Pancreas (tissue), 10 donors: ENCODE results near the gene TAF15. TPM values are rescaled to one million over a fixed set of nuclear protein-coding genes. Genes with fewer than 3 reads are reported as not detected.

Experiments used
- ATAC-seq, 4 donors: fragments of 200-7000 bp; cut with Tn5 transposase; one replicate each; pipeline versions ENCODE4 v1.8.0 to v1.9.1; 2020; ENCODE audit warnings: mild to moderate bottlenecking in 4 of 4, moderate library complexity in 4 of 4
- DNase-seq, 6 donors: peaks; one replicate each; pipeline ENCODE4 v3.0.0-alpha.2; 2020
- FAIRE-seq: peaks from 2 replicates; lab custom pipeline; 2012; peaks lifted over from hg19 to GRCh38; lab: Jason Lieb, UNC
- H3K27ac ChIP-seq, 4 donors: fragments of 200-600 bp; sonication (generic); 1 replicate in 3 of 4; 2 replicates in 1 of 4; pipeline versions ENCODE4 v1.5.0 to v1.8.0; 2020
- H3K27me3 ChIP-seq, 4 donors: fragments of 200-600 bp; one replicate each; pipeline ENCODE4 v1.8.0; 2021
- H3K36me3 ChIP-seq, 3 donors: fragments of 200-600 bp; sonication (generic) in 1 of 3; one replicate each; pipeline versions ENCODE4 v1.5.0 to v1.8.0; 2020 to 2021
- H3K4me1 ChIP-seq, 3 donors: fragments of 200-600 bp; one replicate each; pipeline ENCODE4 v1.8.0; 2021
- H3K4me3 ChIP-seq, 4 donors: fragments of 200-600 bp; sonication (generic) in 2 of 4; one replicate each; pipeline versions ENCODE4 v1.5.0 to v1.8.0; 2020 to 2021
- H3K9me3 ChIP-seq, 4 donors: fragments of 200-600 bp; one replicate each; pipeline ENCODE4 v1.8.0; 2021
- CTCF ChIP-seq, 4 donors: fragments of 200-600 bp; sonication (generic) in 3 of 4; IDR thresholded peaks; one replicate each; pipeline versions ENCODE4 v1.5.0 to v1.8.0; 2021; ENCODE audit warnings: antibody characterized with exemption in 4 of 4
- WGBS, 2 donors: extraction: QIAGEN DNeasy Blood & Tissue Kit; methylation state at CpG; one replicate each; pipeline ENCODE4 v1.1.7; 2013; 5-methylcytosine and 5-hydroxymethylcytosine counted together
- intact Hi-C, 3 donors: fragments of 100-400 bp; cut with DNase I; formaldehyde crosslinking; loops; one replicate each; pipeline versions ENCODE4 v1.11.1 to v1.14.2; 2022
- polyA plus RNA-seq, 2 donors: library from polyadenylated mRNA; stranded (reverse); fragments of 200-250 nt; gene quantifications; one replicate each; pipeline ENCODE4 v1.2.3, GENCODE V29; 2013
- total RNA-seq, 6 donors: library from RNA; stranded (reverse); fragmentation: NEBNext Ultra II Directional in 4 of 6; extraction: Animal tissue kit (Norgen Biotek cat#: 25700) in 4 of 6; gene quantifications; one replicate each; pipeline versions ENCODE4 v1.2.1 to v1.2.4, GENCODE V29; 2021 to 2023
- donor health status: healthy with polysubstance abuse.
- donor health status: DM: no; HTN: no; CAD: no; lungs with moderate emphysema.
- donor health status: DM: no; HTN: no; CAD: no.
- donor health status: control.
- donor health status: control.
- donor health status: Bipolar disorder and iron deficiency.
- donor health status: DM: yes; HTN: yes; CAD: no.
- donor health status: DM: no; HTN: no; CAD: no.
- donor health status: DM: no; HTN: no; CAD: no.
- donor health status: DM: yes; HTN: yes; CAD: no.

The TAF15 gene
- total and polyA plus RNA-seq, 8 donors: 62.9 to 88.1 (median 73.9) TPM

DNA sequence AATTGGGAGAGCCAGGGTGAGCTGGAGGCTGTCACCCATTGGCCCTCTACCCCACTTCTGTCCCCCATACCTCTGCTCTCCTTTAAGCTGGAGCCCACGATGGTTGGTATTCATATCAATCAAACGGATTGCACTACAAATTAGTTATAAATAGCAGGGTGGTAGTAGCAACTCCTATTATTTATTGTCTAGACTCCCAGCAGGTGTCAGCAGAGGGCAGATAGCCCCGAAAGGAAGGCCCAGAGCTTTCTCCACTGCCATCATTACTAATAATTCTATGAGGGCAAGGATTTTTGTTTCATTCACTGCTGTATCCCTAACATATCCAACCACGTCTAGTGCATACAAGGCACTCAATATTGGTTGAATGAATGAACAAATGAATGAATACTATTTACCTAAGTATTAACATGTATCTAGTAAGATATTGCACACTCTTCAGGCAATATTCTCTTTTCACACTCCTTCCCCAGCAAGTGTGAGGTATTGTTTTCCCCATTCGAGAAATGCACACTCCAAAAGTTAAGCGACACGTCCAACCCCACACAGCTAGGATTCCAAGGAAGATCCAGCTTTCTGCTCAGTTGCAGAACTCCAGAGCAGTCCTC is 42.3 kb upstream of the TAF15 start:
- intact Hi-C loops: loop anchor here in 2 of 3 donors (5.0 kb wide), 1 partner anchor 35 kb away; no protein-coding TSS in a partner anchor
- peak in 3 of 4 donors; percentile 20 to 29 (median 26) for ATAC-seq
- 23 to 33% methylated on average over 7 of the region's 7 CpGs for WGBS, 2 donors
- H3K9me3 ChIP-seq: no peaks in the 10 kb centered on the region
- DNase-seq: peak in 1 of 6 donors; percentile 49
- H3K4me3 ChIP-seq: no peak overlapping the region
- H3K4me1 ChIP-seq: no peaks in the 10 kb centered on the region
- no peak overlapping the region for H3K27ac ChIP-seq
- no peaks in the 10 kb centered on the region for H3K36me3 ChIP-seq
- no peaks in the 10 kb centered on the region for H3K27me3 ChIP-seq
- peak in 3 of 4 donors; percentile 17 to 42 (median 38) for TF ChIP-seq CTCF (IDR thresholded peaks at IDR 0.05)
- FAIRE-seq: no peak

- H3K36me3 ChIP-seq: no peaks in the 10 kb centered on the region
- no peaks in the 10 kb centered on the region for H3K4me1 ChIP-seq
- H3K27ac ChIP-seq: no peak overlapping the region
- FAIRE-seq (no peak), DNase-seq (no peak), ATAC-seq (no peak)
- intact Hi-C loops: loop anchor here in 2 of 3 donors (5.0 kb wide), 1 partner anchor 34 kb away; no protein-coding TSS in a partner anchor
- TF ChIP-seq CTCF (IDR thresholded peaks at IDR 0.05): no peak
- no peaks in the 10 kb centered on the region for H3K9me3 ChIP-seq
- no peak overlapping the region for H3K4me3 ChIP-seq
- H3K27me3 ChIP-seq: no peaks in the 10 kb centered on the region
- WGBS, 2 donors: 82 to 87% methylated on average over 2 of the region's 2 CpGs
Observed at GRCh38 chr17:35768797-35769196, 40.5 kb upstream of the TAF15 start.

- Histone ChIP-seq H3K4me3 (no peak overlapping the region), H3K4me1 (no peaks in the 10 kb centered on the region), H3K36me3 (no peaks in the 10 kb centered on the region), H3K27ac (no peak overlapping the region), H3K9me3 (no peaks in the 10 kb centered on the region), H3K27me3 (no peaks in the 10 kb centered on the region)
- 84 to 89% methylated on average over 45 to 48 of the region's 48 CpGs for WGBS, 2 donors
- TF ChIP-seq CTCF (IDR thresholded peaks at IDR 0.05): no peak
- FAIRE-seq (no peak), DNase-seq (peak in 2 of 6 donors; percentile 28 to 51), ATAC-seq (no peak)
- intact Hi-C loops: loop anchor here in 2 of 3 donors (5.0 kb wide), 1 partner anchor 32 kb away; no protein-coding TSS in a partner anchor
Observed at GRCh38 chr17:35769895-35770486, 39.3 kb upstream of the TAF15 start.

DNA sequence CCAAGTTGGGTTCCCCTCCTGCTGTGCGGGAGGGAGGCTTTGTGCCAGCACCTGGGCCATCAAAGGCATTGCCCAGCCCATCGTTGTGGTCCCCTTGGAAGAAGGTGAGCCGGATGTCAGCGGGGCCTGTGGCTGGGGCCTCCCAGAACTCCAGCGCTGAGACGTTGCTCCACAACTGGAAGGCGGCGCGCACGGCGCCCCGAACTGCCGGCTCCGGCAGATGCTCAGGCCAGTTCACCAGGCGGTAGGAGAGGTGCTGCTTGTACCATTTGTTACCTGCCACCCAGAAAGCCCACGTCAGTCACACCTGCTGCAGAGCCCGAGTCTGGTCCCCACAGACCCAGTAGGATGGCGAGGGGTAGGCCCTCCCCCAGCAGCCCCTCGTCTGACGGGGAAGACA is 36.2 kb upstream of the TAF15 start:
- WGBS, 2 donors: 86% methylated on average over 19 to 20 of the region's 20 CpGs
- TF ChIP-seq CTCF (IDR thresholded peaks at IDR 0.05): no peak
- Histone ChIP-seq H3K4me1 (no peaks in the 10 kb centered on the region), H3K9me3 (no peaks in the 10 kb centered on the region), H3K27ac (no peak overlapping the region), H3K4me3 (no peak overlapping the region), H3K36me3 (no peaks in the 10 kb centered on the region), H3K27me3 (no peaks in the 10 kb centered on the region)
- DNase-seq: peak in 1 of 6 donors; percentile 41
- FAIRE-seq: no peak
- no peak for ATAC-seq
- intact Hi-C loops: no loop called here
